ENCODE data around the gene UNC13D. TPM values are rescaled to one million over a fixed set of nuclear protein-coding genes. Genes with fewer than 3 reads are reported as not detected.

Gene UNC13D
- total and polyA plus RNA-seq, 2 of the 4 experiments (the other 2 are of a cell fraction) = under 0.01 to 0.31 TPM

- H3K27me3 ChIP-seq (ENCODE audit: control insufficient read depth, insufficient read depth, low read length) = no peaks in the 10 kb centered on the region
- H2AK5ac ChIP-seq (ENCODE audit: low read depth, low read length) = no peak overlapping the region
- peaks cover 4% of the 10 kb centered on the region; the same call in 1 of the 2 replicates for H4K20me1 ChIP-seq (ENCODE audit: insufficient read depth, low read length)
- no peak overlapping the region for H4K8ac ChIP-seq (ENCODE audit: low read depth in 2 of 2, low read length in 2 of 2)
- no peak overlapping the region for H3K4me3 ChIP-seq (ENCODE audit: insufficient read depth, low read depth, low read length)
- H3K18ac ChIP-seq (ENCODE audit: low read depth, low read length) = no peak overlapping the region
- no peak for DNase-seq
- H3K9me1 ChIP-seq (ENCODE audit: insufficient read depth, low read length) = 0 out of 2 replicates have a peak, but pooled peaks cover 3% of the 10 kb centered on the region
- no peak overlapping the region for H3K9ac ChIP-seq (ENCODE audit: low read depth, low read length)
- dilution Hi-C loops (cut with HindIII; ENCODE audit: low sequenced_read_pairs, unreplicated experiment) = no loop called here
- H2BK20ac ChIP-seq (ENCODE audit: low read depth, low read length) = no peak overlapping the region
- no TSS peak for BruUV-seq (replicated peaks)
- H3K14ac ChIP-seq (replicated peaks; ENCODE audit: low read depth, low read length) = no peak overlapping the region
- no peak overlapping the region for H3K56ac ChIP-seq (ENCODE audit: extremely low read depth, insufficient read depth, low read length)
- ChIA-PET POLR2A (ENCODE audit: unreplicated experiment) (no interaction called here), CTCF (interaction anchor here (1.0 kb wide), 1 partner anchor 11 kb away, joined by 4 read pairs; no protein-coding TSS in a partner anchor)
- in situ Hi-C loops (cut with MboI; ENCODE audit: low sequenced_read_pairs) = no loop called here
- H3K36me3 ChIP-seq (ENCODE audit: control insufficient read depth, insufficient read depth, low read length) = peaks cover 19% of the 10 kb centered on the region
- H4K91ac ChIP-seq (ENCODE audit: insufficient read depth, low read depth, low read length) = no peak overlapping the region
- no peak overlapping the region for H3K23ac ChIP-seq (ENCODE audit: low read depth, low read length)
- no peak overlapping the region for H2AFZ ChIP-seq (replicated peaks; ENCODE audit: low read length, poor library complexity)
- no peak overlapping the region for H3K4me2 ChIP-seq (ENCODE audit: low read depth, low read length)
- WGBS, 2 experiments (ENCODE audit: extremely low coverage in 2 of 2, insufficient read length in 1 of 2) = no CpG with 5 or more reads among the region's 6 CpGs
- H3K4ac ChIP-seq (ENCODE audit: low read depth, low read length) = no peak overlapping the region
- H2BK120ac ChIP-seq (ENCODE audit: low read depth, low read length) = no peak overlapping the region
- no peak overlapping the region for H2BK15ac ChIP-seq (ENCODE audit: low read depth, low read length)
- no peak overlapping the region for H2AK9ac ChIP-seq (replicated peaks; ENCODE audit: low read depth, low read length, poor library complexity)
- H4K5ac ChIP-seq (ENCODE audit: low read depth, low read length) = no peak overlapping the region
- no peak for ATAC-seq (ENCODE audit: low read depth)
- no peaks in the 10 kb centered on the region for H3K4me1 ChIP-seq (ENCODE audit: control insufficient read depth, insufficient read depth, low read length)
- no peaks in the 10 kb centered on the region for H3K9me3 ChIP-seq (ENCODE audit: control insufficient read depth, insufficient read depth, low read length)
- H3K27ac ChIP-seq (ENCODE audit: insufficient read depth, low read length) = no peak overlapping the region
- H3K79me1 ChIP-seq (ENCODE audit: low read depth in 1 of 2, low read length in 2 of 2) = peaks cover 0 to 12% of the 10 kb centered on the region in 2 experiments; a peak in 2 of 4 replicates
- TF ChIP-seq ELK1 (IDR thresholded peaks at IDR 0.05; ENCODE audit: borderline replicate concordance, low read depth, low read length) (no peak), RAD21 (IDR thresholded peaks at IDR 0.05; ENCODE audit: low read length) (no peak), BHLHE40 (IDR thresholded peaks at IDR 0.05; ENCODE audit: low read depth, low read length) (no peak), CTCF (conservative IDR thresholded peaks at IDR 0.05; ENCODE audit: low read depth, low read length) (no peak), RCOR1 (IDR thresholded peaks at IDR 0.05; ENCODE audit: insufficient replicate concordance, low read length) (no peak), POLR2A (IDR thresholded peaks at IDR 0.05; ENCODE audit: low read depth, low read length) (no peak), NFE2L2 (IDR thresholded peaks at IDR 0.05; ENCODE audit: low read depth, low read length) (no peak), FOS (IDR thresholded peaks at IDR 0.05; ENCODE audit: low read depth, low read length) (no peak), RFX5 (IDR thresholded peaks at IDR 0.05; ENCODE audit: low read depth, low read length) (no peak), SMC3 (IDR thresholded peaks at IDR 0.05; ENCODE audit: low read depth, low read length) (no peak), USF2 (IDR thresholded peaks at IDR 0.05; ENCODE audit: low read depth, low read length) (no peak), CHD1 (IDR thresholded peaks at IDR 0.05; ENCODE audit: low read depth, low read length) (no peak)
- H2BK5ac ChIP-seq (ENCODE audit: low read depth, low read length, poor library complexity, severe bottlenecking) = no peak overlapping the region
- intact Hi-C loops (cut with micrococcal nuclease) = no loop called here
Observed at GRCh38 chr17:75888484-75888883, 44.3 kb upstream of the UNC13D start.

Measured in IMR-90 (cell line).